ENCODE results near the gene PHTF2.

The PHTF2 gene

DNA sequence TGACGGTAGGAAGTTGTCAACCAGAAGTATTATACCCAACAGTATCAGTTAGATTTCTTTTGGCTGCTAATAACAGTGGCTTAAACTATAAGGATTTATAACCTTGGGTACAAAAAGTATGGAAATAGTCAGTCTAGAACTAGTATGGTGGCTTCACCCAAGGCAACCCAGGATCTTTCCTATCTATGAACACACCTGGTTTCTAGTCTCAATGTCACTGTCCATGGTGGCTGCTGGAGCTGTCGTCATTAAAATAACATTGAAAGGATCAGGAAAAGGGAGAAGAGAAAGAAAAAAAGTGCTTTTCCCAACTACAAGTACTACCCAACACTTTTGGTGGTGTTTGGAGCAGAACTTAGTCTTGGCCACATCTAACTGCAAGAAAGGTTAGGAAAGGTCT, 27.7 kb downstream of the PHTF2 start:
- Histone ChIP-seq H3K18ac (ENCODE audit: low read length) (no peak overlapping the region), H2AK5ac (ENCODE audit: low read length) (no peak overlapping the region), H3K27me3 (ENCODE audit: insufficient read depth, low read length) (no peaks in the 10 kb centered on the region), H3K36me3 (ENCODE audit: control insufficient read depth in 1 of 2, insufficient read depth in 2 of 2, low read length in 2 of 2) (peaks cover 5 to 6% of the 10 kb centered on the region in 2 experiments), H3K23ac (ENCODE audit: low read length) (no peak overlapping the region), H3K4ac (ENCODE audit: low read depth, low read length) (no peak overlapping the region), H3K4me3 (ENCODE audit: low read depth, low read length) (no peak overlapping the region), H3K9me3 (ENCODE audit: insufficient read depth, low read depth, low read length) (peaks cover 8% of the 10 kb centered on the region), H2BK120ac (ENCODE audit: insufficient read depth, low read length, poor library complexity) (no peak overlapping the region), H4K8ac (ENCODE audit: low read depth, low read length) (no peak overlapping the region), H2BK12ac (ENCODE audit: low read length) (no peak overlapping the region), H3K9ac (ENCODE audit: low read length) (no peak overlapping the region), H2BK5ac (ENCODE audit: low read depth, low read length, poor library complexity) (no peak overlapping the region), H3K27ac (ENCODE audit: low read depth, low read length) (no peak overlapping the region), H3K4me2 (ENCODE audit: low read length) (no peak overlapping the region), H3K4me1 (ENCODE audit: control insufficient read depth in 1 of 2, insufficient read depth in 2 of 2, low read length in 2 of 2) (no peaks in the 10 kb centered on the region), H3K79me2 (ENCODE audit: control insufficient read depth, insufficient read depth, low read length, poor library complexity) (peaks cover 1% of the 10 kb centered on the region), H2AFZ (ENCODE audit: insufficient read depth, low read length, poor library complexity) (no peak overlapping the region), H4K91ac (ENCODE audit: low read depth, low read length) (no peak overlapping the region), H4K12ac (ENCODE audit: low read depth, low read length) (no peak overlapping the region), H3K79me1 (ENCODE audit: low read length) (no peaks in the 10 kb centered on the region), H3K14ac (ENCODE audit: low read length) (no peak overlapping the region)
- WGBS (ENCODE audit: extremely low coverage, insufficient coverage, insufficient read length) = no CpG with 5 or more reads among the region's 2 CpGs
- no peak for DNase-seq

DNA sequence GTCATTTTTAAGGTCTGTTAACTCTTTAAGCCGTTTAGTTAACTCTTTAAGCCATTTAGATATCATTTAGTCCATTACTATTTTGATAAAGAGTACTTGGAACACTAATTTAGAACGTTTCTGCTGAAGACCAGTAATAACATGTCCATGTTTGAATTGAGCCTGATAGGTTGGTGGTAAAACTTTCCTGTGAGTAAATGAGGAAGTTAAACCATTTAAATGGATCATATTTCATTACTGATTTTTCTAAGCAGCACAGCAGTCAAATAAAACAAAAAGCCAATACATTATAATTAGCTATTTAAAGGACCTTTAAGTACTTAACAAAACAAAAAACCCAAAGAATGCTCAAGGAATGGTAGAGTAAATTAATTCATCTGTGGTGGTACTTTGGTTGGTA, 29.4 kb downstream of the PHTF2 start:
- Histone ChIP-seq H3K9ac (ENCODE audit: low read length) (no peak overlapping the region), H3K79me1 (ENCODE audit: low read length) (no peaks in the 10 kb centered on the region), H3K23ac (ENCODE audit: low read length) (no peak overlapping the region), H3K9me3 (ENCODE audit: insufficient read depth, low read depth, low read length) (no peaks in the 10 kb centered on the region), H4K91ac (ENCODE audit: low read depth, low read length) (no peak overlapping the region), H3K36me3 (ENCODE audit: control insufficient read depth in 1 of 2, insufficient read depth in 2 of 2, low read length in 2 of 2) (no peaks in the 10 kb centered on the region), H3K27ac (ENCODE audit: low read depth, low read length) (no peak overlapping the region), H3K4me1 (ENCODE audit: control insufficient read depth in 1 of 2, insufficient read depth in 2 of 2, low read length in 2 of 2) (no peaks in the 10 kb centered on the region), H3K18ac (ENCODE audit: low read length) (no peak overlapping the region), H2BK120ac (ENCODE audit: insufficient read depth, low read length, poor library complexity) (no peak overlapping the region), H4K8ac (ENCODE audit: low read depth, low read length) (no peak overlapping the region), H4K12ac (ENCODE audit: low read depth, low read length) (no peak overlapping the region), H3K4me3 (ENCODE audit: low read depth, low read length) (no peak overlapping the region), H3K79me2 (ENCODE audit: control insufficient read depth, insufficient read depth, low read length, poor library complexity) (no peaks in the 10 kb centered on the region), H2AK5ac (ENCODE audit: low read length) (no peak overlapping the region), H3K4ac (ENCODE audit: low read depth, low read length) (no peak overlapping the region), H3K14ac (ENCODE audit: low read length) (no peak overlapping the region), H2BK5ac (ENCODE audit: low read depth, low read length, poor library complexity) (no peak overlapping the region), H2AFZ (ENCODE audit: insufficient read depth, low read length, poor library complexity) (no peak overlapping the region), H3K4me2 (ENCODE audit: low read length) (no peak overlapping the region), H2BK12ac (ENCODE audit: low read length) (no peak overlapping the region), H3K27me3 (ENCODE audit: insufficient read depth, low read length) (no peaks in the 10 kb centered on the region)
- WGBS (ENCODE audit: extremely low coverage, insufficient coverage, insufficient read length) = no CpG with 5 or more reads among the region's 2 CpGs
- DNase-seq = no peak

DNA sequence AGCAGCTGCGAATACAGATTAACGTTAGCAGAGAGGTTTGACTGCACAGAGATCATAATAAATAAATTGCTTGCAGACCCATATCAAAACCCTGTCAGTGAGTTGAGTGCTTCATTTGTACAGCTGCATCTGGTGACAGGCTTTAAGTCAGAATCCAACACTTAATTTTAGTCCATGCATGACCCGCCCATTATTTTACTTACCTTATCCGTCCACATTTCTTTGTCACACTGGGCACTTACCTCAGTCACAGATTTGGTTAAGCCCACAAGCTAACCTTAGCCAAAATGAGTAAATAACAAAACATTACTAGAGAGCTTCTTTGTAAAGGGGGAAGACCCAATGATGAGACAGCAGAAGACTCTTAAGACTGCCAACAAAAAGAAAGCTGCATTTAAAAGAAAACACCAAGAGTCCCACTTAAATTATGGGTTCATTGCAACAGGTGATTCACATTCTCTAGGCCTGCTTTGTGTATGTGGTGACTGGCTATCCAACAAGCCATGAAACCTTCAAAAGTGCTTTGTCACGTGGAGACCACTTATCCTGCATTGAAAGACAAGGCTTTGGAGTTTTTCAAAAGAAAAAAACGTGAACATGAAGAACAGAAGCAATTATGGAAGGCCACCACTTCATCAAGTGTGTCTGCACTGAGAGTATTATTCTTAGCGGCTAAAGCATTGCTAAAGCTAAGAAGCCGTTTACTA, 32.2 kb downstream of the PHTF2 start:
- Histone ChIP-seq H3K4ac (ENCODE audit: low read depth, low read length) (no peak overlapping the region), H2AK5ac (ENCODE audit: low read length) (no peak overlapping the region), H2BK120ac (ENCODE audit: insufficient read depth, low read length, poor library complexity) (no peak overlapping the region), H4K8ac (ENCODE audit: low read depth, low read length) (no peak overlapping the region), H3K4me3 (ENCODE audit: low read depth, low read length) (no peak overlapping the region), H3K9me3 (ENCODE audit: insufficient read depth, low read depth, low read length) (no peaks in the 10 kb centered on the region), H3K36me3 (ENCODE audit: control insufficient read depth in 1 of 2, insufficient read depth in 2 of 2, low read length in 2 of 2) (no peaks in the 10 kb centered on the region), H3K4me2 (ENCODE audit: low read length) (no peak overlapping the region), H3K27ac (ENCODE audit: low read depth, low read length) (no peak overlapping the region), H3K4me1 (ENCODE audit: control insufficient read depth in 1 of 2, insufficient read depth in 2 of 2, low read length in 2 of 2) (peaks cover 2% of the 10 kb centered on the region in 2 experiments), H3K79me1 (ENCODE audit: low read length) (peaks cover 6% of the 10 kb centered on the region), H4K91ac (ENCODE audit: low read depth, low read length) (no peak overlapping the region), H4K12ac (ENCODE audit: low read depth, low read length) (no peak overlapping the region), H2BK12ac (ENCODE audit: low read length) (no peak overlapping the region), H3K18ac (ENCODE audit: low read length) (no peak overlapping the region), H3K14ac (ENCODE audit: low read length) (no peak overlapping the region), H2BK5ac (ENCODE audit: low read depth, low read length, poor library complexity) (no peak overlapping the region), H3K23ac (ENCODE audit: low read length) (no peak overlapping the region), H2AFZ (ENCODE audit: insufficient read depth, low read length, poor library complexity) (no peak overlapping the region), H3K9ac (ENCODE audit: low read length) (no peak overlapping the region), H3K79me2 (ENCODE audit: control insufficient read depth, insufficient read depth, low read length, poor library complexity) (no peaks in the 10 kb centered on the region), H3K27me3 (ENCODE audit: insufficient read depth, low read length) (no peaks in the 10 kb centered on the region)
- no peak for DNase-seq
- WGBS (ENCODE audit: extremely low coverage, insufficient coverage, insufficient read length) = no CpG with 5 or more reads among the region's 8 CpGs

DNA sequence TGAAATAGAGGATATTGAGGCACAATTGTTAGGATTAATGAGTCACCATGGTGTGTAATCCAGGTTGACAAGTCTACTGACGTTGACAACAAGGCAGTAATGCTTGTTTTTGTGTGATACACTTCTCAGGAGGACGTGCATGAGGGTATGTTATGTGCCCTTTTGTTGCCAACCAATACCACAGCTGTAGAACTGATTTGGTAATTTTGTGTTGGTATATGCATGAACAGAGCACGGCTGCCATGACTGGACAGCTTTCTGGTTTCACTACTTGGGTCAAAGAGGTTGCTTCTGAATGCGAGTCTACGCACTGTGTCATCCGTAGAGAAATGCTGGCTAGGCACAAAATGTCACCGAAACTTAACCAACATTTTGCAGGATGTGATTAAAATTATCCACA, 32.9 kb downstream of the PHTF2 start:
- H2BK12ac ChIP-seq (ENCODE audit: low read length) = no peak overlapping the region
- no peak for DNase-seq
- H3K9me3 ChIP-seq (ENCODE audit: insufficient read depth, low read depth, low read length) = no peaks in the 10 kb centered on the region
- no peaks in the 10 kb centered on the region for H3K36me3 ChIP-seq (ENCODE audit: control insufficient read depth in 1 of 2, insufficient read depth in 2 of 2, low read length in 2 of 2)
- no peak overlapping the region for H4K12ac ChIP-seq (ENCODE audit: low read depth, low read length)
- H3K27me3 ChIP-seq (ENCODE audit: insufficient read depth, low read length) = no peaks in the 10 kb centered on the region
- H3K4ac ChIP-seq (ENCODE audit: low read depth, low read length) = no peak overlapping the region
- no peak overlapping the region for H2BK120ac ChIP-seq (ENCODE audit: insufficient read depth, low read length, poor library complexity)
- no peak overlapping the region for H4K91ac ChIP-seq (ENCODE audit: low read depth, low read length)
- H2AK5ac ChIP-seq (ENCODE audit: low read length) = no peak overlapping the region
- no peak overlapping the region for H3K4me2 ChIP-seq (ENCODE audit: low read length)
- no peak overlapping the region for H3K14ac ChIP-seq (ENCODE audit: low read length)
- no peaks in the 10 kb centered on the region for H3K79me2 ChIP-seq (ENCODE audit: control insufficient read depth, insufficient read depth, low read length, poor library complexity)
- H3K18ac ChIP-seq (ENCODE audit: low read length) = no peak overlapping the region
- no peak overlapping the region for H3K9ac ChIP-seq (ENCODE audit: low read length)
- H3K27ac ChIP-seq (ENCODE audit: low read depth, low read length) = no peak overlapping the region
- no peak overlapping the region for H3K4me3 ChIP-seq (ENCODE audit: low read depth, low read length)
- no peak overlapping the region for H3K23ac ChIP-seq (ENCODE audit: low read length)
- peaks cover 6% of the 10 kb centered on the region for H3K79me1 ChIP-seq (ENCODE audit: low read length)
- no peak overlapping the region for H4K8ac ChIP-seq (ENCODE audit: low read depth, low read length)
- WGBS (ENCODE audit: extremely low coverage, insufficient coverage, insufficient read length) = no CpG with 5 or more reads among the region's 7 CpGs
- peaks cover 2% of the 10 kb centered on the region in 2 experiments for H3K4me1 ChIP-seq (ENCODE audit: control insufficient read depth in 1 of 2, insufficient read depth in 2 of 2, low read length in 2 of 2)
- H2AFZ ChIP-seq (ENCODE audit: insufficient read depth, low read length, poor library complexity) = no peak overlapping the region
- H2BK5ac ChIP-seq (ENCODE audit: low read depth, low read length, poor library complexity) = no peak overlapping the region

Measured in trophoblast cell (in vitro differentiated cells and primary cell).